Activated naive CD8-positive, alpha-beta T cell treated with anti-CD3 and anti-CD28 coated beads, Interleukin-2, amount 50 U/mL, for 24 hours (primary cell): Measurements from ENCODE around the gene OR51B2.
"Not testable (repeated sequence)": the region's sequence is repeated elsewhere in the genome, so short reads cannot be mapped to it uniquely, and the experiment has no call there.

Experiments
- ATAC-seq: fragments of 150-1000 bp; cut with Tn5 transposase; one replicate; pipeline ENCODE4 v1.10.0; 2021
- DNase-seq: peaks from one replicate; pipeline ENCODE4 v3.0.0; 2021
- H3K27ac Mint-ChIP-seq: one replicate; pipeline ENCODE4 v1.8.0; 2021; ENCODE audit warnings: mild to moderate bottlenecking, mixed read lengths
- H3K27me3 Mint-ChIP-seq: one replicate; pipeline ENCODE4 v1.8.0; 2021; ENCODE audit warnings: mixed read lengths
- H3K36me3 Mint-ChIP-seq: one replicate; pipeline ENCODE4 v1.8.0; 2021; ENCODE audit warnings: low read depth, mixed read lengths
- H3K4me1 Mint-ChIP-seq: one replicate; pipeline ENCODE4 v1.8.0; 2021; ENCODE audit warnings: mixed read lengths
- H3K4me3 Mint-ChIP-seq: one replicate; pipeline ENCODE4 v1.8.0; 2021; ENCODE audit warnings: mild to moderate bottlenecking, moderate library complexity, mixed read lengths
- H3K9me3 Mint-ChIP-seq: one replicate; pipeline ENCODE4 v1.8.0; 2021; ENCODE audit warnings: mixed read lengths

OR51B2 gene

GRCh38 chr11:5324197-5324596 lies at the start of gene OR51B2:
OR51B2 (minus strand) TSS chr11:5324297; CDS start chr11:5324297, 0 bp downstream.
- DNase-seq (no peak), ATAC-seq (no peak)
- no peaks in the 10 kb centered on the region for H3K36me3 Mint-ChIP-seq
- H3K4me1 Mint-ChIP-seq = no peaks in the 10 kb centered on the region
- H3K4me3 Mint-ChIP-seq = no peak within 1 kb of the TSS
- no peaks in the 10 kb centered on the region for H3K27me3 Mint-ChIP-seq
- no peak within 1 kb of the TSS for H3K27ac Mint-ChIP-seq
- no peaks in the 10 kb centered on the region for H3K9me3 Mint-ChIP-seq

- DNase-seq = no peak
- H3K27ac Mint-ChIP-seq = no peak overlapping the region
- H3K4me1 Mint-ChIP-seq = no peaks in the 10 kb centered on the region
- H3K36me3 Mint-ChIP-seq = no peaks in the 10 kb centered on the region
- H3K9me3 Mint-ChIP-seq = peaks cover 8% of the 10 kb centered on the region
- peaks cover 4% of the 10 kb centered on the region for H3K27me3 Mint-ChIP-seq
- H3K4me3 Mint-ChIP-seq = no peak overlapping the region
- ATAC-seq = no peak
Observed at GRCh38 chr11:5369789-5370188, 45.7 kb upstream of the OR51B2 start.

- no peaks in the 10 kb centered on the region for H3K4me1 Mint-ChIP-seq
Observed at GRCh38 chr11:5368502-5369043, 44.5 kb upstream of the OR51B2 start.

GRCh38 chr11:5367448-5368074 lies 43.5 kb upstream of the OR51B2 start:
- H3K27ac Mint-ChIP-seq = no peak overlapping the region
- no peak overlapping the region for H3K4me3 Mint-ChIP-seq
- DNase-seq = no peak
- no peaks in the 10 kb centered on the region for H3K36me3 Mint-ChIP-seq
- no peaks in the 10 kb centered on the region for H3K4me1 Mint-ChIP-seq
- H3K27me3 Mint-ChIP-seq = peaks cover 2% of the 10 kb centered on the region
- no peak for ATAC-seq
- H3K9me3 Mint-ChIP-seq = peaks cover under 1% of the 10 kb centered on the region

More at GRCh38 chr11:5368502-5369043, 44.5 kb upstream of the OR51B2 start:
- no peaks in the 10 kb centered on the region for H3K36me3 Mint-ChIP-seq
- H3K4me3 Mint-ChIP-seq = no peak overlapping the region
- DNase-seq (no peak), ATAC-seq (no peak)
- H3K27me3 Mint-ChIP-seq = peaks cover 2% of the 10 kb centered on the region
- H3K27ac Mint-ChIP-seq = no peak overlapping the region
- H3K9me3 Mint-ChIP-seq = peaks cover 8% of the 10 kb centered on the region

GRCh38 chr11:5366856-5367255 lies 42.8 kb upstream of the OR51B2 start:
- Mint-ChIP-seq H3K36me3 (no peaks in the 10 kb centered on the region), H3K9me3 (no peaks in the 10 kb centered on the region), H3K4me1 (no peaks in the 10 kb centered on the region), H3K27me3 (peaks cover 2% of the 10 kb centered on the region), H3K4me3 (no peak overlapping the region), H3K27ac (no peak overlapping the region)
- no peak for ATAC-seq
- DNase-seq = no peak

GRCh38 chr11:5366365-5366764 lies 42.3 kb upstream of the OR51B2 start:
- not testable (repeated sequence) for H3K4me3 Mint-ChIP-seq, H3K27me3 Mint-ChIP-seq, H3K4me1 Mint-ChIP-seq, ATAC-seq, H3K27ac Mint-ChIP-seq, H3K36me3 Mint-ChIP-seq, H3K9me3 Mint-ChIP-seq, DNase-seq

GRCh38 chr11:5364214-5364613 lies 40.1 kb upstream of the OR51B2 start:
- no peaks in the 10 kb centered on the region for H3K4me1 Mint-ChIP-seq
- no peak overlapping the region for H3K4me3 Mint-ChIP-seq

GRCh38 chr11:5363679-5364078 lies 39.6 kb upstream of the OR51B2 start:
- DNase-seq = no peak
- Mint-ChIP-seq H3K36me3 (no peaks in the 10 kb centered on the region), H3K27me3 (peaks cover 2% of the 10 kb centered on the region), H3K4me3 (no peak overlapping the region), H3K9me3 (no peaks in the 10 kb centered on the region), H3K4me1 (no peaks in the 10 kb centered on the region), H3K27ac (no peak overlapping the region)
- ATAC-seq = no peak

More at GRCh38 chr11:5364214-5364613, 40.1 kb upstream of the OR51B2 start:
- Mint-ChIP-seq H3K27ac (no peak overlapping the region), H3K27me3 (peaks cover 2% of the 10 kb centered on the region), H3K9me3 (no peaks in the 10 kb centered on the region), H3K36me3 (no peaks in the 10 kb centered on the region)
- no peak for DNase-seq
- no peak for ATAC-seq

- H3K36me3 Mint-ChIP-seq = no peaks in the 10 kb centered on the region
- H3K27ac Mint-ChIP-seq = no peak overlapping the region
- DNase-seq = no peak
- H3K4me1 Mint-ChIP-seq = no peaks in the 10 kb centered on the region
- H3K9me3 Mint-ChIP-seq = no peaks in the 10 kb centered on the region
- H3K4me3 Mint-ChIP-seq = no peak overlapping the region
- peaks cover 2% of the 10 kb centered on the region for H3K27me3 Mint-ChIP-seq
- no peak for ATAC-seq
Observed at GRCh38 chr11:5362017-5362625, 38.0 kb upstream of the OR51B2 start.

- not testable (repeated sequence) for H3K36me3 Mint-ChIP-seq, ATAC-seq, DNase-seq, H3K9me3 Mint-ChIP-seq, H3K27me3 Mint-ChIP-seq, H3K27ac Mint-ChIP-seq, H3K4me3 Mint-ChIP-seq, H3K4me1 Mint-ChIP-seq
Observed at GRCh38 chr11:5356031-5356430, 31.9 kb upstream of the OR51B2 start.

- no peak within 1 kb of the TSS for H3K4me3 Mint-ChIP-seq
- peaks cover 8% of the 10 kb centered on the region for H3K27me3 Mint-ChIP-seq
- ATAC-seq (no peak), DNase-seq (no peak)
- H3K36me3 Mint-ChIP-seq = no peaks in the 10 kb centered on the region
- H3K9me3 Mint-ChIP-seq = no peaks in the 10 kb centered on the region
- no peaks in the 10 kb centered on the region for H3K4me1 Mint-ChIP-seq
- H3K27ac Mint-ChIP-seq = no peak within 1 kb of the TSS
Observed at GRCh38 chr11:5351208-5351607, 27.1 kb upstream of the OR51B2 start, which contains the start of gene OR51B6. OR51B6 (plus strand) TSS chr11:5351508; CDS start chr11:5351508, 0 bp downstream.

GRCh38 chr11:5349550-5349949 lies 25.5 kb upstream of the OR51B2 start:
- no peak overlapping the region for H3K4me3 Mint-ChIP-seq
- no peaks in the 10 kb centered on the region for H3K9me3 Mint-ChIP-seq
- no peaks in the 10 kb centered on the region for H3K4me1 Mint-ChIP-seq
- DNase-seq (no peak), ATAC-seq (no peak)
- peaks cover 8% of the 10 kb centered on the region for H3K27me3 Mint-ChIP-seq
- H3K27ac Mint-ChIP-seq = no peak overlapping the region
- H3K36me3 Mint-ChIP-seq = no peaks in the 10 kb centered on the region

- peaks cover 8% of the 10 kb centered on the region for H3K27me3 Mint-ChIP-seq
- DNase-seq (no peak), ATAC-seq (no peak)
- no peaks in the 10 kb centered on the region for H3K36me3 Mint-ChIP-seq
- no peak overlapping the region for H3K27ac Mint-ChIP-seq
- H3K4me1 Mint-ChIP-seq = no peaks in the 10 kb centered on the region
- no peaks in the 10 kb centered on the region for H3K9me3 Mint-ChIP-seq
- H3K4me3 Mint-ChIP-seq = no peak overlapping the region
Observed at GRCh38 chr11:5348551-5349194, 24.6 kb upstream of the OR51B2 start.

GRCh38 chr11:5345831-5346230 lies 21.7 kb upstream of the OR51B2 start:
- ATAC-seq (no peak), DNase-seq (no peak)
- H3K27me3 Mint-ChIP-seq = peaks cover 6% of the 10 kb centered on the region
- H3K9me3 Mint-ChIP-seq = no peaks in the 10 kb centered on the region
- no peaks in the 10 kb centered on the region for H3K4me1 Mint-ChIP-seq
- no peak overlapping the region for H3K4me3 Mint-ChIP-seq
- H3K36me3 Mint-ChIP-seq = no peaks in the 10 kb centered on the region
- no peak overlapping the region for H3K27ac Mint-ChIP-seq
